ENCODE measurements around the gene COTL1.
"Not testable (repeated sequence)": the region's sequence is repeated elsewhere in the genome, so short reads cannot be mapped to it uniquely, and the experiment has no call there.

COTL1 gene

DNA sequence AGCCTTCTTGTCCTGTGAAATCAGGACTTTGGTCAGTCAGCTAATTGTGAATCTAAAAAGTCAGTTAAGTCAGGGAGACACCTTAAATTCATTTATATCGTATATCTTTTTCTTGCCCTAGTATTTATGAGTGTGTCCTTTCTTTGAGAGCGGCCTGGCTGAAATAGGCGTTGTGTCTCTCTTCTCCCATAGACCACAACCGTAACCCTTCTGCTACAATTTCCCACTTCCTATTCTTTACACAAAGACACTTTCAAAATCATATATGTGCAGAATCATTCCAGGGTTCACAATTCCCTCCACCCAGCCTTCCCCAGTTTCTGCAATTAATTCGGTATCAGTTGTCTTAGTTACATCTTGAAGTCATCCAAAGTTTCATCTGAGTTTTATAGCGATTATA lies 14.0 kb upstream of the COTL1 start:
- TF ChIP-seq, protein P1, sequence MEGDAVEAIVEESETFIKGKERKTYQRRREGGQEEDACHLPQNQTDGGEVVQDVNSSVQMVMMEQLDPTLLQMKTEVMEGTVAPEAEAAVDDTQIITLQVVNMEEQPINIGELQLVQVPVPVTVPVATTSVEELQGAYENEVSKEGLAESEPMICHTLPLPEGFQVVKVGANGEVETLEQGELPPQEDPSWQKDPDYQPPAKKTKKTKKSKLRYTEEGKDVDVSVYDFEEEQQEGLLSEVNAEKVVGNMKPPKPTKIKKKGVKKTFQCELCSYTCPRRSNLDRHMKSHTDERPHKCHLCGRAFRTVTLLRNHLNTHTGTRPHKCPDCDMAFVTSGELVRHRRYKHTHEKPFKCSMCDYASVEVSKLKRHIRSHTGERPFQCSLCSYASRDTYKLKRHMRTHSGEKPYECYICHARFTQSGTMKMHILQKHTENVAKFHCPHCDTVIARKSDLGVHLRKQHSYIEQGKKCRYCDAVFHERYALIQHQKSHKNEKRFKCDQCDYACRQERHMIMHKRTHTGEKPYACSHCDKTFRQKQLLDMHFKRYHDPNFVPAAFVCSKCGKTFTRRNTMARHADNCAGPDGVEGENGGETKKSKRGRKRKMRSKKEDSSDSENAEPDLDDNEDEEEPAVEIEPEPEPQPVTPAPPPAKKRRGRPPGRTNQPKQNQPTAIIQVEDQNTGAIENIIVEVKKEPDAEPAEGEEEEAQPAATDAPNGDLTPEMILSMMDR (conservative IDR thresholded peaks at IDR 0.05; ENCODE audit: low read length) = no peak
- H3K4me3 ChIP-seq (ENCODE audit: low read length) = no peak overlapping the region
- no peak for DNase-seq (ENCODE audit: low read depth)

DNA sequence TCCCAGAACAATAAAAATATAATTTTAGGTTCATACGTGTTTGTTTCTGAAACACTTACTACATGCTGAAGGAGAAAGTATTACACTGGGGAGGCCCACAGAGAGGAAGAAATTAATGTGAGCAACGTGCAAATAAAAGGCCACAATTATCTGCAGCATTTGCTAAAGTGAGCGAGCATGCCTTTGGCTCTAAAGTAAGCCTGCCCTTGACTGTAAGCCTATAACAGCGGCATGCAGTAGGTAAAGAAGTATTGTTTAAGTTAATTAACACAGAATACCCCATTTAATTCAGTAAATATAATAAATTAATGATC lies 13.2 kb upstream of the COTL1 start:
- TF ChIP-seq, protein P1 (conservative IDR thresholded peaks at IDR 0.05; ENCODE audit: low read length) = no peak
- no peak for DNase-seq (ENCODE audit: low read depth)

DNA sequence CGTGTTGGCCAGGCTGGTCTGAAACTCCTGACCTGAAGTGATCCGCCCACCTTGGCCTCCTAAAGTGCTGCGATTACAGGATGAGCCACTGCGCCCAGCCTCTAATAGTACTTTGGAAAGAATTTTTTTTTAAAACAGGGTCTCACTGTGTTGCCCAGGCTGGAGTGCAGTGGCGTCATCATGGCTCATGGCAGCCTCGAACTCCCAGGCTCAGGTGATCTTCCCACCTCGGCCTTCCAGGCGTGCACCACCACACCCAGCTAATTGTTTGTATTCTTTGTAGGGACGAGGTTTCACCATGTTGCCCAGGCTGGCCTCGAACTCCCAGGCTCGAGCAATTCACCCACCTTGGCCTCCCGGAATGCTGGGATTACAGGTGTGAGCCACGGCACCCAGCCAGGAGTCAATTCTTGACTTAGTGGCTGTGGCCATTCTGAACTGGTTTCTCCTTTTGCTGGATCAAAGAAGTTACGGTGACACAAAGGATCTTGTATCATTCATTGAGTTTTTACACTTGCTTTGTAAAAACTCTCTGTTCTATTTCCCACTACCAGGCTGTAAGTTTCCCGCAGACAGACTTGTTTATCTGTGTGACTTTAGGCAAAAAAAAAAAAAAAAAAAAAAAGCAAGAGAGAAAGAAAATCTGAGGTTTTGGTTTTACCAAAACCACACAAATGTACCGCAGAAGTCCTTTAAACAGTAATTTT lies 12.7 kb upstream of the COTL1 start:
- no peak overlapping the region for H3K4me3 ChIP-seq (ENCODE audit: low read length)
- DNase-seq (ENCODE audit: low read depth) = no peak
- TF ChIP-seq, protein P1 (conservative IDR thresholded peaks at IDR 0.05; ENCODE audit: low read length) = no peak

More for the DNA sequence above, 13.2 kb upstream of the COTL1 start:
- H3K4me3 ChIP-seq (ENCODE audit: low read length) = no peak overlapping the region

DNA sequence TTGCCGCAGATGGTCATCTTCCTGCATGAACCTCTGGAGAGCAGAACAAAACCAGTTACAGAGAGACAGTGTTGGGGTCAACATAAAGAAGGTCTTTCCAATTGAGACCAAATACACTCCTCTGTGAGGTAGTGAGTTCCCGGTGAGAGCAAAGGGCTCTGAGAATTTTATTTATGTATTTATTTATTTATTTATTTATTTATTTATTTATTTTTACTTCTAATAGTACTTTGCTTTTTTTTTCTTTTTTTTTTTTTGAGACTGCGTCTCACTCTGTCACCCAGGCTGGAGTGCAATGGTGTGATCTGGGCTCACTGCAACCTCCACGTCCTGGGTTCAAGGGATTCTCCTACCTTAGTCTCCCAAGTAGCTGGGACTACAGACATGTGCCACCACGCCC lies 12.1 kb upstream of the COTL1 start:
- no peak overlapping the region for H3K4me3 ChIP-seq (ENCODE audit: low read length)
- no peak for DNase-seq (ENCODE audit: low read depth)
- TF ChIP-seq, protein P1 (conservative IDR thresholded peaks at IDR 0.05; ENCODE audit: low read length) = no peak

DNA sequence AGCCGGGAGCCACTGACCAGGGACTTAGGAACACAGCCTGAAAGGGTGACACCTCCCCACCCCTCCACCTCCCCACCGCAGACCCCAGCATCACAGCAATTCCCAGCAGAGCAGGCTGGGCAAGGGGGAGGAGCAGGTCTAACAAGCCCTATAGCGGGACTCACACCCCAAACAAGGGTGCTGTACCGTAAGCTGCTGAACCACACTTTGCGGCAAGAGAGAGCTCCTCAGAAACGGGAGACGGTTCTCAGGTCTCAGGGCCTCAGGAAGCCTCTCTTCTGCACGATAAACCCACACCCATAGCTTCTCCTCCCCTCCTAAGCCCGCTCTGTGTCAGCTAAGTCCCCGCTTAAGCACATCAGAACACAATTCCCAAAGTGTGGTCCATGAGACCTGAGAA lies 11.7 kb upstream of the COTL1 start:
- H3K4me3 ChIP-seq (ENCODE audit: low read length) = no peak overlapping the region
- no peak for DNase-seq (ENCODE audit: low read depth)
- TF ChIP-seq, protein P1 (conservative IDR thresholded peaks at IDR 0.05; ENCODE audit: low read length) = no peak

DNA sequence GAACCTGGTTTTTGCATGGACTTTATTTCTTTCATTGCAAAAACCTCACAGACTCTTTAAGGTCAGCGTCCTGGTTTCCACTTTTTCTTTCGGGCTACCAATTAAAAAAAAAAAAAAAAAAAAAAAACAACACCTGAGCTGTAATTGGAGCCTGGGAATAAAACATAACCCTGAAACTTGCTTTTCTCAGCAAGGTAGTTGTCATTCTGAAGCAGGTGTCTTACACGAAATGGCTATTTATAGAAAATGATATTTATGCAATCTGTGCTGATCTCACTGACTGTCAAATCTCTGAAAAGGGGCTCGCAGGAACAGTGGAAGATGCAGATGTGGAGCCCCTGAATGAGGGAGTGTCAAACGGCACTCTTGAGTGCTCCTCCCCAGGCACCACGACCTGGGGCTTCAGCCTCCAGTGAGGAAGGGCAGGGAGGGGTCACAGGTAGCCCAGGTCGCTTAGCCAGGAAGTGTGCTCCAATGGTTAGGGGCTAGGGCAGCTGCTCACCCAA lies 10.4 kb upstream of the COTL1 start:
- TF ChIP-seq, protein P1 (conservative IDR thresholded peaks at IDR 0.05; ENCODE audit: low read length) = no peak
- no peak overlapping the region for H3K4me3 ChIP-seq (ENCODE audit: low read length)
- DNase-seq (ENCODE audit: low read depth) = no peak

DNA sequence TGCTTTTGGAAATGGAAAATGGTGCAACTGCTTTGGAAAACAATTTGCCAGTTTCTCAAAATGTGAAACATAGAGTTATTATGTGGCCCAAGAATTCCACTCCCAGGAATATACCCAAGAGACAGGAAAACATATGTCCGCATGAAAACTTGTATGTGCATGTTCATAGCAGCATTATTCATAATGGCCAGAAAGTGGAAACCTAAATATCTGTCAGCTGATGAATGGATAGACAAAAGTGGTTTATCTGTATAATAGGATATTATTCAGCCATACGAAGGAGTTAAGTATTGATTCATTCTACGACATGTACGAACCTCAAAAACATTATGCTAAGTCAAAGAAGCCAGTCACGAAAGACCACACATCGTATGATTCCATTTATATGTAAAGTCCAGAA lies 7.7 kb upstream of the COTL1 start:
- TF ChIP-seq, protein P1 (conservative IDR thresholded peaks at IDR 0.05; ENCODE audit: low read length) = no peak

DNA sequence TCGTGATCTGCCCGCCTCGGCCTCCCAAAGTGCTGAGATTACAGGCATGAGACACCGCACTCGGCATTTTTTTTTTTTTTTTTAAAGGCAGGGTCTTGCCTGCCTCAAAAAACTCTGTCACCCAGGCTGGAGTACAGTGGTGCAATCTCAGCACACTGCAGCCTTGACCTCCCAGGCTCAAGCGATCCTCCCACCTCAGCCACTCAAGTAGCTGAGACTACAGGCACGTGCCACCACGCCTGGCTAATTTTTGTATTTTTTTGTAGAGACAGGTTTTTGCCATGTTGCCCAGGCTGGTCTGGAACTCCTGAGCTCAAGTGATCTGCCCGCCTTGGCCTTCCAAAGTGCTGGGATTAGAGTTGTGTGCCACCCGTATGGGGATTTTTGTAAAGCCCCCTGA lies 3.0 kb upstream of the COTL1 start:
- not testable (repeated sequence) for DNase-seq (ENCODE audit: low read depth); H3K4me3 ChIP-seq (ENCODE audit: low read length)

More for the DNA sequence above, 7.7 kb upstream of the COTL1 start:
- no peak overlapping the region for H3K4me3 ChIP-seq (ENCODE audit: low read length)
- DNase-seq (ENCODE audit: low read depth) = no peak

All from AG10803 (cell line).